Inferior parietal cortex (tissue), 1 donor: ENCODE results near the gene FGF18.

Source experiments
- DNase-seq: peaks from one replicate; pipeline ENCODE4 v3.0.0-alpha.2; 2016; ENCODE audit errors: extremely low spot score

FGF18 gene

GRCh38 chr5:171422902-171423663 is 3.6 kb downstream of the FGF18 start:
- DNase-seq, result no peak

- DNase-seq, result no peak
Observed at GRCh38 chr5:171424726-171425125, 5.3 kb downstream of the FGF18 start.

GRCh38 chr5:171425596-171426244 is 6.3 kb downstream of the FGF18 start:
- no peak for DNase-seq

DNA sequence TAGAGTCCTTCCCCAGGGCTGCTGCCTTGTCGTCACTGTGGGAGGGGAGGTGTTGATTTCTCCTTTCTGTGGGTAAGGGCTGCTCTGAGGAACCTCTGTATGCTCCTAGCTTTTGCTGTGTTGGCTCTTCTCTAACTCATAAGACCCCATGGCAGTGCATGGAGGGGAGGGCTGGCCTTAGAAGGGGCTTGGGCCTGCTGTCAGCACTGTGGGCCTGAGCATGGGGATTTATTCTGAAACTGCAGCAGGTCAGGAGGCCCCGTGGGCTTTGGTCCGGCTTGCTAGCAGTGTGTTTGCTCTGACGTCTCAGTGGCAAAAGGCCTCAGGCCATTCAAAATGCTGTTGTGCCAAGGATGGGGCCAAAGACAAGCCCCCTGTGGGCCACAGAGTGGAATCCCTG is 6.8 kb downstream of the FGF18 start:
- DNase-seq, result no peak

DNA sequence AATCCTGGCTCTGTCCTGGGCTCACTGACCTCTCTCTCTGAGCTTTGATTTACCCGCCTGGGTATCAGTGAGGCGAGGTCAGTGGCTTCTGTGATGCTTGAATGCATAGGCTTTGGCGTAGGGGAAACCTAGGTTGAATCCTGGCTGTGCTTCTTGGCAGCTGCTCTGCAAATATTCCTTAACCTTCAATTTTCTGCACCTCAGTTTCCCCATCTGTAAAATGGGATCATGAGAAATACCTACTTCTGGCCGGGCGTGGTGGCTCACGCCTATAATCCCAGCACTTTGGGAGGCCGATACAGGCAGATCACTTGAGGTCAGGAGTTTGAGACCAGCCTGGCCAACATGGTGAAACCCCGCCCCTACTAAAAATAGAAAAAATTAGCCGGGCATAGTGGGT is 7.2 kb downstream of the FGF18 start:
- DNase-seq, result no peak

GRCh38 chr5:171427318-171428167 is 8.1 kb downstream of the FGF18 start:
- DNase-seq, result no peak

GRCh38 chr5:171428168-171428696 is 8.8 kb downstream of the FGF18 start:
- DNase-seq, result no peak

DNA sequence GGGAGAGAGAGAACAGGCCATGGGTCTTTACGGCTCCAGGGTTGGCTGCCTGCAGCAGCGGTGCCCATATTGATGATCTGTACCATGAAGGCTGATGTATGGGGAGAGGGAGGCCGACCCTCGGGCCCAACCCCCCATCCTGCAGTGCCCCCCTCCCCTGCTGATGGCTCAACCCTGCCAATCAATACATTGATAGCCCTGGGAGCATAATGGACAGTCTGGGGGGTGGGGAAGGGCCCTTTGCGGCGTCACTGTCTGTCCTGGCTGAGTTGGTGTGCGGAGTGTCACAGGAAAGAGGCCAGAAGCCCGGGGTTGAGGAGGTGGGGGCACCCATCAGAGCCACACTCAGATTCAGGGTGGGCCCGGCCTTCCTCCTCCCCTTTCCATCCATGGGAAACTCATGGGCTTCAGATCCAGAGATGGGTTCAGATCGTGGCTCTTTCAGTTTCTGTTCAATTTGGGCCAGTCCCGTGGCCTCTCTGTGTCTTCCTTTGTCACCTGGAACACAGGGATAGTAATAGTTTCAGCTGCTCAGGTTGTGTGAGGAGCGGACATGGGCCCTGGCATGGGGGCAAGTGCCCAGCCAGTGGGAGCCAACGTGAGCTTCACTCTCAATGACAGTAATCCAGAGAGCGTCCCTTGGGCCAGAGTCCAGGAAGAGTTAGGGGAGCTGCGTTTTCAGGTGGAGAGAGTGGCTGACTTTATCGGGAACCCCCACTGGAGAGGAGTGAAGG is 9.5 kb downstream of the FGF18 start:
- no peak for DNase-seq

- DNase-seq, result no peak
Observed at GRCh38 chr5:171429543-171429910, 10.1 kb downstream of the FGF18 start.

- no peak for DNase-seq
Observed at GRCh38 chr5:171431251-171431777, 11.9 kb downstream of the FGF18 start.

- DNase-seq, result no peak
Observed at GRCh38 chr5:171432076-171432475, 12.6 kb downstream of the FGF18 start.

DNA sequence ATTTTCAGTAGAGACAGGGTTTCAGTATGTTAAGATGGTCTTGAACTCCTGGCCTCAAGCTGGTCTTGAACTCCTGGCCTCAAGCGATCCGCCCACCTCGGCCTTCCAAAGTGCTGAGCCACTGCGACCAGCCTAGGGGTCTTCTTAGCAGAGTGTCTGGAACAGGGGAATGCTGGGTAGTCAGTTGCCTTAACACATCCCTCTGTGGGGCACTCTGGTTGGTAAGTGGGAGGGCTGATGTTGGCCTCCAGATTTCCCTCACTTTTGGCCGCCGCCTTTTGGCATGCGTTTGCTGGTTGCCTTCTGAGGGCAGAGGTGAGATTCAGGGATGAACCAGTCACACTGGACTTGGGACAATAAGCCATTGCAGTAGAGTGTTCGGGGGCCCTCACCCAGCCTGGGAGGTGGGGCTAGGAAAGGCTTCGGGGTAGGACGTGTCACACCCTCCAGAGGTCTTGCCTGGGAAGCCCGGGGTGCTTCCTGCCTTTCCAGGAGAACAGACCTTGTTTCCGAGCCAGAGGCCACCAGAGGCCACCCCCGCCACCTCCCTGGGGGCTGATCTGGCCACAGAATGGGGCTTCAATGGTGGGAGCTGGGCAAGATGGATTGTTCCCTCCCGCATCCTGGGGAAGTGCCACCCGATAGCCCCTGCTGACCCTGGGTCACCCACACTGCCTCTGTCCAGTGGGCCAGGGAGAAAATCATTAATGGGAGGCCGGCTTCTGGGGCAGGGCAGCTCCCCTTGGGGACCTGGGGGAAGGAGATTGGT is 13.3 kb downstream of the FGF18 start:
- DNase-seq, result no peak

DNA sequence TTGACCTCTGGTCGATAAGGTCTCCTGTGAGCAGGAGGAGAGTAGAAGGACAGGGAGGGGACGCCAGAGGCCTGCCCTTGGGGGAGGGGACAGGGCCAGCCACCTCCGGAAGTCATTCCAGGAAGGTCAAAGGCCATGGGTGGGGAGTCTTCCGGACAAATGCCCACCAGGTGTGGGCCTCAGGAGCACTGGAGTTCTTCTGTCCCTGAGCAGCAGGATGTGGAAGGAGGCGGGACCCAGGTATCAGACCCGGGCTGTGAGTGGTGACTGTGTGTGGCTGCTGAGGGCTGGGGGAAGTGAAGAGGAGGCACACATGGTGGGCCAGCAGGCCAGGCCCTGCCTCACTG is 13.9 kb downstream of the FGF18 start:
- DNase-seq, result no peak

DNA sequence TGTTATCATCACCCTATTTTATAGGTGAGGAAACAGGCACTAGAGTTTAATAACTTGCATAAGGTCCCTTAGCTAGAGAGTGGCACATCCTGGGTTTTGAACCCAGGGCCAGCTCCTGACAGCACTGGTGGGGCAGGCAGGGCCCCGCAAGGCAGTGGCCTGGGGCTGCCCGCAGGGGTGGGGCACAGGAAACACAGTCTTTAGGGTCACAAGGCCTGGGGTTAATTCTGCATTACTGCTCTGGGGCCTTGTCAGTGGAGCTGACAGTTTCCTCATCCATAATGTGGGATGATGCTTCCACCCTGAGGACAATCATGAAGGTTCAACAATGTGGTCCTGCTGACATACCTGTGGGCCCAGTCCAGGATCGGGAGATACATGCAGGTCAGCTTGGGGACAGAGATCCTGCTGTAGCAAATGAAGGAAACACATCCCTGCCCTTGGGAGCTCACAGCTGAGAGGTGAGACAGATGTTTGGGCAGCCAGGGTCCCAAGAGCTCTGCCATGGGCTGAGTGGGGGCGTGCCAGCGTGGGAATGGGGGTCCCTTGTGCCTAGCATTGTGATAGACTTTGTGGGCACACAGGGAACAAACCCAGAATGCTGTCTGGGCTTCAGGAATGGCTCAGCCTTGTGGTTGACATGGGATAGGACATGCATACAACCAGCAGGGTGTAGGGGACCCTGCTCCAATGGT is 14.7 kb downstream of the FGF18 start:
- no peak for DNase-seq

DNA sequence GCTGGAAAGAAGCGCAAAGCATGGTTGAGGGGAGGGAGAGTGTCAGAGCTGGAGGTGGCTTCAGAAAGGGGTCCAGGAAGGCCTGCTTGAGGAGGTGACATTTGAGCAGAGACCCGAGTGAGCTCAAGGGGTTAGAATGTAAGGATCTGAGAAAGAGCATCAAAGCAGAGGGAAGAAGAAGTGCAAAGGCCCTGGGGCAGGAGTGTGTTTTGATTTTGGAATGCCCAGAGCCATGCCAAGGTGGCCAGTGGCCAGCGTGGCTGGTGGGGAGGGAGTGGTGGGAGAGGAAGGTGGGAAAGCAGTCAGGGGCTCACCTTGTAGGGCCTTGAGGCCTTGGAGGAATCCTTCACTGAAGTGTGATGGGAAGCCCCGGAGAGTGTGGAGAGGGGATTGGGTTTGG is 15.4 kb downstream of the FGF18 start:
- no peak for DNase-seq

GRCh38 chr5:171435908-171436307 is 16.5 kb downstream of the FGF18 start:
- no peak for DNase-seq

GRCh38 chr5:171436804-171437285 is 17.4 kb downstream of the FGF18 start:
- DNase-seq, result no peak

DNA sequence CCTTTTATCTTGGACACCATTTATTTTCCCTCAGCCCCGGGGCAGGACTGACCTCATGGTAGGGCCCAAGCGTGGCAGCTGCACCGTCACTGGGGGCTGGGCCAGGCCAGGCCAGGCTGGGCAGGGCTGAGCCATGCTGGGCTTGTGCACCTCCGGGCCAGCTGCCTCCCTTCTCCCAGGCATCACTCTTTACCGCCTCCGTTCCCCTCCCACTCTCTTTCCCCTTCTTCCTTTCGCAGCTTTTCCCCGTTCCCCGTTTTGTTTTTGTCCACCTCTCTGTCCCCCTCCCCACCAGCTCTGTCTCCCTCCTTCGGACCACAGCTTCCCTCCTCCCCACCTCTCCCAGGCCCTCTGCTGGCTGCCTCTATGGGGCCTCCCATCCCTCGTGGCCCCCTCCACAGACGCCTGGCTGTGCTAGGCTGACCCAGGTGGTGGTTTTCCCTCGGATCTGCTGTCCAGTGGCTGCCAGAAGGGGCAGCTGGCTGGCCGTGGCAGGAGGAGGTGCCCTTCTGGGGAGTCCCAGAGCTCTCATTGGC is 17.9 kb downstream of the FGF18 start:
- DNase-seq, result no peak

- no peak for DNase-seq
Observed at GRCh38 chr5:171438738-171439137, 19.3 kb downstream of the FGF18 start.
